SHP77 treated with DMSO at 0.1 percent for 48 hours (cell line): ENCODE data around the gene DDX59.

Source experiments
- DNase-seq: peaks from one replicate; lab custom pipeline; 2025; lab: John Stamatoyannopoulos, UW

The DDX59 gene

GRCh38 chr1:200669314-200670241 lies at the start of gene DDX59:
Gene DDX59, minus strand, starts transcription at chr1:200669907. Its CDS starts 3,167 bp downstream, at chr1:200666740.
- peak; percentile 89 for DNase-seq

DNA sequence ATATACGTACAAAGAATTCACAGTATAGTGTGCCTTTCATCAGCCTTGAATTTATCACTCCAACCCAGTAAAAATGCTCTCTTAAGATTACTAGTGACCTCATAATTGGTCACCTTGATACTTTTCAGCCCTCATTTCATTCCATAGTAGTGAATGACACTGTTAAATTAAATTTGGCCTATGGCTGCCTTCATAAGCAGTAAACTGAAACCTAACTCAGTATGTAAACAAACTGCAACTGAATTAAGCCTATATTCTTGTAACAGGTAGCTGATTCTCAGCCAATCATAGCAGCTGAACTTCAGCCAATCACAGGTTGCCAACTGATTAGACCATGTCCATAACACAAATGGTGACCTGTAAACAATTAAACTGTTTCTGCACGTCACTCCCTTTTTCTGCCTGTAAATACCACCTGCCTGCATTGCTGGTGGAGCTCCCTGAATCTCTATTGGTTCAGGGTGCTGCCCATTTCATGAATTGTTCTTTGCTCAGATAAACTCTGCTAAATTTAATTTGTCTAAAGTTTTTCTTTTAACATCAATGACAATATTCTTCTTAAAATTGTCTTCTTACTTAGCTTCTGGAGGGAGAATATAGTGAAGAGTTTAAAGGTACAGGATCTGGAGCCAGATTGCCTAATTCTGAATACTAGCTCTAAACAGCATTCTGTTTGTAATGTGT lies 44.9 kb upstream of the DDX59 start:
- DNase-seq = no peak

- DNase-seq = no peak
Observed at GRCh38 chr1:200710166-200710565, 40.5 kb upstream of the DDX59 start.

GRCh38 chr1:200708769-200709168 lies 39.1 kb upstream of the DDX59 start:
- DNase-seq = no peak

GRCh38 chr1:200708161-200708560 lies 38.5 kb upstream of the DDX59 start:
- DNase-seq = no peak

- no peak for DNase-seq
Observed at GRCh38 chr1:200707116-200707515, 37.4 kb upstream of the DDX59 start.

- no peak for DNase-seq
Observed at GRCh38 chr1:200706111-200706814, 36.6 kb upstream of the DDX59 start.

DNA sequence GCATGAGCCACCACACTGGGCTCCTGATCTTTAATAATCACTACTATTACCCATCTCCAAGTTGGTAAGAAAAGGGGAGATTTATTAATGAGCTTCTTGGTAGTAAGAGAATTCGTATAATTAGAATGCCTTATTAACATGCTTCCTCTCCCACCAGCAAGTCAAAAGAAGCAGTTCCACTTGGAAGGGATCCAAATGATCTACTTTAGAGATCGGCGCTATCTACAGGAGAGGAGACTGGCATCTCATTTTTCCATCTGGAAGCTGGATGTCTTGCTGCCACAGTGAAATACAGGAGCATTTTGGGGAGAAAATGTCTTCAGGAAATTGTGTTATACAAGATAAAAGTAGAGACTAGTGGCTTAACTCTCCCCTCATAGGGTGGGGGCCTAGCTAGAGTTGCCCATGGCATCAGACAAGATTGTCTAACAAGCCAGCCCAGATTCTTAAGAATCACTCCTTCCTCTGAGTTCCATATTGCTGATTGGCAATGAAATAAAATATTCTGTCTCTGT lies 35.3 kb upstream of the DDX59 start:
- no peak for DNase-seq

DNA sequence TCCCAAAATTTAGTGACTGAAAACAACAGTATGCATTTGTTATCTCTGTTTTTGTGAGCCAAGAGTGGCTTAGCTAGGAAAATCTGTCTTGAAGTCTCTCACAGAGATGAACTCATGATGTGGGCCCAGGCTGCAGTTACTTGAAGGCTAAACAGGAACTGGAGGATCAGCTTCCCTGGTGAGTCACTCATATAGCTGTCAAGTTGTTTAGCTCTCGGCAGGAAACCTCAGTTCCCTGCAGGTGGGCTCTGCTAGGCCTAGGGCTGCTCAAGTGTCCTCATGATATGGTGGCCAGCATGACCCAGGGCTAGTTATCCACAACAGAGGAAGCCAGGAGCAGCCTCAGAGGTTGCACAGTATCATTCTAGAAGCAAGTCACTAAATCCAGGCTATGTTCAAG lies 30.2 kb upstream of the DDX59 start:
- no peak for DNase-seq

DNA sequence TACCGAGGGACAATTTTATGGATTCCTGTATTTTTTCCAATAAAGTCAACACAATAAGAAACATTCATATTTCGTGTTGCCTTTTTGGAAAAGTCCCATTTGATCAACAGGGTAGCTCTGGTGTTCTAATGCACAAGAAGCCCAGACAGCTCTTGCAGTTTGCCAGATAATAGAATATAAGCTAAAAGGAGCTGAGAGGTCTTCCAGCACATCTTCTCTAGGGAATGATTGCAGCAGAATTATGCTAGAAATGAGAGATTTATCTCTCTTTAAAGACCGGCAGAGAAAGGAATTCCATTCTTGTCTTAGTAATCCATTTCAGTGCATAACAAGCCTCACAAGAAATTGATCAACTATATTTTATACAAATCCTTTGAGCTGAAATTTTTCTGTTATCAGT lies 25.0 kb upstream of the DDX59 start:
- no peak for DNase-seq

DNA sequence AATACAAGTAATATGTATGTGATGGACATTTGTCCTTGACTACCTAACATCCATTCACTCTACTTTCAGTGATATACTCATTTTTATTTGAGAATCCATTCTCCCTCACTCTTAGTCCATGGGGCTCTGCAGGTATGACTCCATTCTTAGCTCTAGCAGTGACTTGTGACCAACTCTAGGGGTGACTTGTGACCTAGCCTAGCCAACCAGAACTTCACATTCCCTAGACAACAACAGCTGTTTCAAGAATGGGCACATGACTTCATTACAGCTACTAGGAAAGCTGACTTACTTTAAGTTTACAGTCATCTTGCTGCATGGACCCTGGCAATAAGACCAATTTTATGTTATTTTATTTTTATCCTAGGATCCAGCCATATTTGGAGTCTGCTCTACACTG lies 23.6 kb upstream of the DDX59 start:
- no peak for DNase-seq

DNA sequence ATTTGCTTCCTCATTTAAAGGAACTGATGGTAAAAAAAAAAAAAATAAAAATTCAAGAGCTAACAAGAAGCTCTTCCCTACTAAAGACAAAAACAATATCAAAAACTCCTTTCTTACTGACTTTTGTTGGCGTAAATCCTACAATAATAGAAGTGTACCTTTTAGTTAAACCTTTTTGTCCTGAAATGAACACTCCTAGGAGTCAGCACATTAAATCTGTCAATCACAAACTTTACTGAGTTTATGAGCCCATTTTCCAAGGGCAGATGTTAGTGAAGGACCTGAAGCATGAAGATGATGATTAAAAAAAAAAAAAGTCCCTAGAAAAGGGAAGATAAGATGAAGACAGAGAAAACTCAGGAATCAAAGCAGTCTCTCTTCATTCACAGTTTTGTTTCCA lies 22.6 kb upstream of the DDX59 start:
- no peak for DNase-seq

DNA sequence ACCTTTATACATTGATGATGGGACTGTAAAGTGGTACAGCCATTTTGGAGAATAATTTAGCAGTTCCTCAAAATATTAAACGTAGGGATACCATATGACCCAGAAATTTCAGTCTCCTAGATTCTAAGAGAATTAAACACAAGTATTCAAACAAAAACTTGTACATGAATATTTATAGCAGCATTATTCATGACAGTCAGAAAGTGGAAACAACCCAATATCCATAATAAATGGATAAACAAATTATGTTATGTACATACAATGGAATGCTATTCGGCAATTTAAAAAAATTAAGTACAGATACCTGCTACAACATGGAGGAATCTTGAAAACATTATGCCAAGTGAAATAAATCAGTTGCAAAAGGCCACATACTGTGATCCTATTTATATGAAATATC lies 16.9 kb upstream of the DDX59 start:
- DNase-seq = no peak

GRCh38 chr1:200684015-200684414 lies 14.3 kb upstream of the DDX59 start:
- DNase-seq = no peak

- no peak for DNase-seq
Observed at GRCh38 chr1:200683298-200683697, 13.6 kb upstream of the DDX59 start.

DNA sequence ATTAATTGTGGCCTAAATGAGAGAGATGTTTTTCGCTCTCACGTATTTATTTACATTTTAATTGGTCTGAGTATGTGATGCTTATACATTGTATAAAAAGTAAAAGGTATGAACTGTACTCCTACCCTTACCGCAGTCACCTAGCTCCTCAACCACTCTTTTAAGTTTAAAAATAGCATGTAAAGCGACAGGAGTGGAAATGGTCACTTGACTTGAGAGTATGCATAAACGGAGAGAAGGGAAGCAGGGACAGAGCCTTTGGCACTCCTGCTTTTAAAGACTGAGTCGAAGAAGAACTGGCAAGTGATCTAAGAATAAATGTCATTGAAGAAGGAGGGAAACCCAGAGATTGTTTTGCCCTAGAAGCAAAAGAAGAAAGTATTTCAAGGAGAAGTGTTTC lies 11.5 kb upstream of the DDX59 start:
- no peak for DNase-seq

DNA sequence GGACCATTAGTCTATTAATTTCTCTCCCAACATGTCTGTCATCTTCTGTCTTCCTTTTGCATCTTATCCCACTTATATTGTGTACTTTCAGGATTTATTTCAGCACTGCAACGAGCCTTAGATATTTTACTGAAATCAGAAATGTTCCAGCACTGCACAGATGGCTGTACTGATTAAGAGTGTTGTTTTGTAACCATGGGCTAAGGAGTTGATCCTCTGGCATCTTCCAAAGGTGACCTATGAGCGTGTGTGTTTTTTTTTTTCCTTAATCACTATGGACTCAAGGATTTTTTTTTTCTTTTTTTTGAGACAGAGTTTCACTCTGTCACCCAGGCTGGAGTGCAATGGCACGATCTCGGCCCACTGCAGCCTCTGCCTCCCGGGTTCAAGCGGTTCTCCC lies 7.1 kb upstream of the DDX59 start:
- DNase-seq = no peak

GRCh38 chr1:200675588-200675852 lies 5.8 kb upstream of the DDX59 start:
- no peak for DNase-seq

- DNase-seq = no peak
Observed at GRCh38 chr1:200674838-200675587, 5.3 kb upstream of the DDX59 start.

GRCh38 chr1:200673952-200674823 lies 4.5 kb upstream of the DDX59 start:
- DNase-seq = no peak

GRCh38 chr1:200671235-200671786 lies 1.6 kb upstream of the DDX59 start:
- no peak for DNase-seq
